Smooth muscle cell (in vitro differentiated cells): Measurements from ENCODE around the gene TENT4A. TPM values are rescaled to one million over a fixed set of nuclear protein-coding genes. Genes with fewer than 3 reads are reported as not detected.
A peak's percentile ranks its signal among the peaks of the same experiment; 100 is the strongest.

Experiments used
- DNase-seq: peaks from one replicate; lab custom pipeline; 2025; ENCODE audit not compliant: unreplicated experiment; lab: John Stamatoyannopoulos, UW
- H2AFZ ChIP-seq: fragments of 200-600 bp; sonication (generic); 2 replicates; pipeline ENCODE4 v1.6.0; 2016; ENCODE audit warnings: antibody characterized with exemption, low read depth, mild to moderate bottlenecking
- H3F3A ChIP-seq: fragments of 200-600 bp; sonication (generic); 2 replicates; pipeline ENCODE4 v1.6.0; 2017; ENCODE audit warnings: antibody characterized with exemption, low read depth
- H3K27ac ChIP-seq: fragments of 200-600 bp; sonication (generic); 2 replicates; pipeline ENCODE4 v1.5.1; 2016; ENCODE audit warnings: low read depth, mild to moderate bottlenecking
- H3K27me3 ChIP-seq: fragments of 200-600 bp; sonication (generic); 2 replicates; pipeline ENCODE4 v1.6.1; 2016; ENCODE audit warnings: low read depth, mild to moderate bottlenecking
- H3K36me3 ChIP-seq: fragments of 200-600 bp; sonication (generic); 2 replicates; pipeline ENCODE4 v1.5.1; 2016; ENCODE audit warnings: low read depth
- H3K4me1 ChIP-seq: fragments of 200-600 bp; sonication (generic); 2 replicates; pipeline ENCODE4 v1.5.1; 2016; ENCODE audit warnings: low read depth
- H3K4me2 ChIP-seq: fragments of 200-600 bp; sonication (generic); 2 replicates; pipeline ENCODE4 v1.6.0; 2016; ENCODE audit warnings: mild to moderate bottlenecking
- H3K4me3 ChIP-seq: fragments of 200-600 bp; sonication (generic); 2 replicates; pipeline ENCODE4 v1.5.1; 2016; ENCODE audit warnings: mild to moderate bottlenecking
- H3K79me2 ChIP-seq: fragments of 200-600 bp; sonication (generic); 2 replicates; pipeline ENCODE4 v1.6.0; 2016; ENCODE audit warnings: low read depth, mild to moderate bottlenecking
- H3K9ac ChIP-seq: fragments of 200-600 bp; sonication (generic); 2 replicates; pipeline ENCODE4 v1.6.0; 2016; ENCODE audit warnings: low read depth
- H3K9me3 ChIP-seq: fragments of 200-600 bp; sonication (generic); replicated peaks from 2 replicates; pipeline ENCODE4 v1.5.1; 2016; ENCODE audit warnings: low read depth
- H4K20me1 ChIP-seq: fragments of 200-600 bp; sonication (generic); 2 replicates; pipeline ENCODE4 v1.6.0; 2016; ENCODE audit warnings: low read depth
- WGBS: methylation state at CpG from one replicate; pipeline ENCODE4 v1.1.7; 2016; ENCODE audit warnings: low lambda C conversion rate; 5-methylcytosine and 5-hydroxymethylcytosine counted together
- polyA plus RNA-seq: library from polyadenylated mRNA; unstranded; fragments of >200 nt; fragmentation: Nextera tagmentation; extraction: Ambion mirVana; gene quantifications from 2 replicates; pipeline ENCODE4 v1.2.1, GENCODE V29; 2016
- total RNA-seq: library from RNA; depleted of rRNA; stranded (reverse); fragments of >200 nt; gene quantifications from 2 replicates; pipeline ENCODE4 v1.2.3, GENCODE V29; 2014
- TF ChIP-seq, protein P1 (sequence below): fragments of 200-600 bp; sonication (generic); IDR thresholded peaks from 2 replicates; pipeline ENCODE4 v1.5.1; 2017; ENCODE audit warnings: borderline replicate concordance, mild to moderate bottlenecking, antibody characterized with exemption; ENCODE audit not compliant: insufficient read depth, poor library complexity, severe bottlenecking

The TENT4A gene
- total and polyA plus RNA-seq, 2 experiments from 2014 or later, result 10.0 to 16.2 TPM

- H3K4me1 ChIP-seq, result peaks cover 4% of the 10 kb centered on the region
- no peaks in the 10 kb centered on the region for H3K27me3 ChIP-seq
- no peak overlapping the region for H3K27ac ChIP-seq
- no peaks in the 10 kb centered on the region for H3F3A ChIP-seq
- no peaks in the 10 kb centered on the region for H3K36me3 ChIP-seq
- no peak overlapping the region for H3K4me2 ChIP-seq
- H3K4me3 ChIP-seq, result no peak overlapping the region
- H4K20me1 ChIP-seq, result no peaks in the 10 kb centered on the region
- no peaks in the 10 kb centered on the region for H3K9me3 ChIP-seq
- TF ChIP-seq, protein P1, sequence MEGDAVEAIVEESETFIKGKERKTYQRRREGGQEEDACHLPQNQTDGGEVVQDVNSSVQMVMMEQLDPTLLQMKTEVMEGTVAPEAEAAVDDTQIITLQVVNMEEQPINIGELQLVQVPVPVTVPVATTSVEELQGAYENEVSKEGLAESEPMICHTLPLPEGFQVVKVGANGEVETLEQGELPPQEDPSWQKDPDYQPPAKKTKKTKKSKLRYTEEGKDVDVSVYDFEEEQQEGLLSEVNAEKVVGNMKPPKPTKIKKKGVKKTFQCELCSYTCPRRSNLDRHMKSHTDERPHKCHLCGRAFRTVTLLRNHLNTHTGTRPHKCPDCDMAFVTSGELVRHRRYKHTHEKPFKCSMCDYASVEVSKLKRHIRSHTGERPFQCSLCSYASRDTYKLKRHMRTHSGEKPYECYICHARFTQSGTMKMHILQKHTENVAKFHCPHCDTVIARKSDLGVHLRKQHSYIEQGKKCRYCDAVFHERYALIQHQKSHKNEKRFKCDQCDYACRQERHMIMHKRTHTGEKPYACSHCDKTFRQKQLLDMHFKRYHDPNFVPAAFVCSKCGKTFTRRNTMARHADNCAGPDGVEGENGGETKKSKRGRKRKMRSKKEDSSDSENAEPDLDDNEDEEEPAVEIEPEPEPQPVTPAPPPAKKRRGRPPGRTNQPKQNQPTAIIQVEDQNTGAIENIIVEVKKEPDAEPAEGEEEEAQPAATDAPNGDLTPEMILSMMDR, result peak; percentile 4
- H2AFZ ChIP-seq, result no peak overlapping the region
- DNase-seq, result no peak
- H3K79me2 ChIP-seq, result no peaks in the 10 kb centered on the region
- WGBS, result 92% methylated on average over 12 of the region's 12 CpGs
- H3K9ac ChIP-seq, result no peak overlapping the region
Observed at GRCh38 chr5:6768590-6769230, 55.5 kb downstream of the TENT4A start.

- Histone ChIP-seq H3K4me2 (no peak overlapping the region), H3K9ac (no peak overlapping the region), H3K4me3 (no peak overlapping the region), H3K79me2 (no peaks in the 10 kb centered on the region), H3K4me1 (peaks cover 2% of the 10 kb centered on the region), H4K20me1 (no peaks in the 10 kb centered on the region), H3K27ac (no peak overlapping the region), H3K27me3 (no peaks in the 10 kb centered on the region), H3K36me3 (no peaks in the 10 kb centered on the region), H3F3A (no peaks in the 10 kb centered on the region), H3K9me3 (no peaks in the 10 kb centered on the region), H2AFZ (no peak overlapping the region)
- TF ChIP-seq, protein P1, result no peak
- DNase-seq, result no peak
- 94% methylated on average over 11 of the region's 11 CpGs for WGBS
Observed at GRCh38 chr5:6770826-6771607, 57.8 kb downstream of the TENT4A start.

GRCh38 chr5:6772886-6773285 is 59.7 kb downstream of the TENT4A start:
- Histone ChIP-seq H3K9me3 (no peaks in the 10 kb centered on the region), H4K20me1 (no peaks in the 10 kb centered on the region), H3K79me2 (no peaks in the 10 kb centered on the region), H3K36me3 (no peaks in the 10 kb centered on the region), H3K27me3 (no peaks in the 10 kb centered on the region), H3K9ac (no peak overlapping the region), H3K4me1 (no peaks in the 10 kb centered on the region), H2AFZ (no peak overlapping the region), H3F3A (no peaks in the 10 kb centered on the region), H3K4me3 (no peak overlapping the region), H3K4me2 (no peak overlapping the region), H3K27ac (no peak overlapping the region)
- DNase-seq, result no peak
- 78% methylated on average over 11 of the region's 11 CpGs for WGBS
- TF ChIP-seq, protein P1, result no peak
